ENCODE data around the gene HMG20B.

HMG20B gene

GRCh38 chr19:3545669-3546034, 27.1 kb upstream of the HMG20B start:
- peak; percentile 1 for TF ChIP-seq CTCF (IDR thresholded peaks at IDR 0.05; ENCODE audit: poor library complexity, severe bottlenecking)
- no peaks in the 10 kb centered on the region for H3K4me1 ChIP-seq (ENCODE audit: insufficient read depth, poor library complexity, severe bottlenecking)
- H3K36me3 ChIP-seq (ENCODE audit: low read depth): peaks cover 14% of the 10 kb centered on the region; the same call in 1 of the 2 replicates
- DNase-seq (ENCODE audit: low spot score) (no peak), ATAC-seq (ENCODE audit: low read depth) (peak; percentile 7; the same call in 2 of the 3 replicates)
- H3K27ac ChIP-seq (ENCODE audit: poor library complexity, severe bottlenecking): no peak overlapping the region
- no peaks in the 10 kb centered on the region for H3K27me3 ChIP-seq (ENCODE audit: insufficient read depth, poor library complexity, severe bottlenecking)
- H3K4me3 ChIP-seq (ENCODE audit: severe bottlenecking): no peak overlapping the region
- no peaks in the 10 kb centered on the region for H3K9me3 ChIP-seq (ENCODE audit: severe bottlenecking)

GRCh38 chr19:3546119-3546518, 26.6 kb upstream of the HMG20B start:
- H3K27ac ChIP-seq (ENCODE audit: poor library complexity, severe bottlenecking): no peak overlapping the region
- DNase-seq (ENCODE audit: low spot score) (no peak), ATAC-seq (ENCODE audit: low read depth) (no peak)
- no peaks in the 10 kb centered on the region for H3K27me3 ChIP-seq (ENCODE audit: insufficient read depth, poor library complexity, severe bottlenecking)
- TF ChIP-seq CTCF (IDR thresholded peaks at IDR 0.05; ENCODE audit: poor library complexity, severe bottlenecking): no peak
- no peaks in the 10 kb centered on the region for H3K9me3 ChIP-seq (ENCODE audit: severe bottlenecking)
- no peaks in the 10 kb centered on the region for H3K4me1 ChIP-seq (ENCODE audit: insufficient read depth, poor library complexity, severe bottlenecking)
- no peak overlapping the region for H3K4me3 ChIP-seq (ENCODE audit: severe bottlenecking)
- H3K36me3 ChIP-seq (ENCODE audit: low read depth): peaks cover 18% of the 10 kb centered on the region; the same call in 1 of the 2 replicates

- DNase-seq (ENCODE audit: low spot score) (no peak), ATAC-seq (ENCODE audit: low read depth) (no peak)
- peak; percentile 32 for TF ChIP-seq CTCF (IDR thresholded peaks at IDR 0.05; ENCODE audit: poor library complexity, severe bottlenecking)
These were observed 25.4 kb upstream of the HMG20B start for GRCh38 chr19:3547301-3547731.

GRCh38 chr19:3547767-3548282, 24.9 kb upstream of the HMG20B start:
- no peaks in the 10 kb centered on the region for H3K27me3 ChIP-seq (ENCODE audit: insufficient read depth, poor library complexity, severe bottlenecking)

More at GRCh38 chr19:3547301-3547731, 25.4 kb upstream of the HMG20B start:
- no peak overlapping the region for H3K27ac ChIP-seq (ENCODE audit: poor library complexity, severe bottlenecking)
- no peak overlapping the region for H3K4me3 ChIP-seq (ENCODE audit: severe bottlenecking)
- H3K27me3 ChIP-seq (ENCODE audit: insufficient read depth, poor library complexity, severe bottlenecking): no peaks in the 10 kb centered on the region
- H3K4me1 ChIP-seq (ENCODE audit: insufficient read depth, poor library complexity, severe bottlenecking): no peaks in the 10 kb centered on the region
- peaks cover 19% of the 10 kb centered on the region; the same call in 1 of the 2 replicates for H3K36me3 ChIP-seq (ENCODE audit: low read depth)
- H3K9me3 ChIP-seq (ENCODE audit: severe bottlenecking): no peaks in the 10 kb centered on the region

More at GRCh38 chr19:3547767-3548282, 24.9 kb upstream of the HMG20B start:
- H3K27ac ChIP-seq (ENCODE audit: poor library complexity, severe bottlenecking): no peak overlapping the region
- TF ChIP-seq CTCF (IDR thresholded peaks at IDR 0.05; ENCODE audit: poor library complexity, severe bottlenecking): no peak
- DNase-seq (ENCODE audit: low spot score): no peak
- H3K4me3 ChIP-seq (ENCODE audit: severe bottlenecking): no peak overlapping the region
- H3K4me1 ChIP-seq (ENCODE audit: insufficient read depth, poor library complexity, severe bottlenecking): no peaks in the 10 kb centered on the region
- ATAC-seq (ENCODE audit: low read depth): no peak
- no peaks in the 10 kb centered on the region for H3K9me3 ChIP-seq (ENCODE audit: severe bottlenecking)
- peaks cover 19% of the 10 kb centered on the region; the same call in 1 of the 2 replicates for H3K36me3 ChIP-seq (ENCODE audit: low read depth)
